GM19035 (cell line): Measurements from ENCODE around the gene EYA2.

Source experiments
- ATAC-seq: cut with Tn5 transposase; IDR thresholded peaks from one replicate; pipeline ENCODE4 v1.9.1; 2021; ENCODE audit not compliant: unreplicated experiment

Gene EYA2

DNA sequence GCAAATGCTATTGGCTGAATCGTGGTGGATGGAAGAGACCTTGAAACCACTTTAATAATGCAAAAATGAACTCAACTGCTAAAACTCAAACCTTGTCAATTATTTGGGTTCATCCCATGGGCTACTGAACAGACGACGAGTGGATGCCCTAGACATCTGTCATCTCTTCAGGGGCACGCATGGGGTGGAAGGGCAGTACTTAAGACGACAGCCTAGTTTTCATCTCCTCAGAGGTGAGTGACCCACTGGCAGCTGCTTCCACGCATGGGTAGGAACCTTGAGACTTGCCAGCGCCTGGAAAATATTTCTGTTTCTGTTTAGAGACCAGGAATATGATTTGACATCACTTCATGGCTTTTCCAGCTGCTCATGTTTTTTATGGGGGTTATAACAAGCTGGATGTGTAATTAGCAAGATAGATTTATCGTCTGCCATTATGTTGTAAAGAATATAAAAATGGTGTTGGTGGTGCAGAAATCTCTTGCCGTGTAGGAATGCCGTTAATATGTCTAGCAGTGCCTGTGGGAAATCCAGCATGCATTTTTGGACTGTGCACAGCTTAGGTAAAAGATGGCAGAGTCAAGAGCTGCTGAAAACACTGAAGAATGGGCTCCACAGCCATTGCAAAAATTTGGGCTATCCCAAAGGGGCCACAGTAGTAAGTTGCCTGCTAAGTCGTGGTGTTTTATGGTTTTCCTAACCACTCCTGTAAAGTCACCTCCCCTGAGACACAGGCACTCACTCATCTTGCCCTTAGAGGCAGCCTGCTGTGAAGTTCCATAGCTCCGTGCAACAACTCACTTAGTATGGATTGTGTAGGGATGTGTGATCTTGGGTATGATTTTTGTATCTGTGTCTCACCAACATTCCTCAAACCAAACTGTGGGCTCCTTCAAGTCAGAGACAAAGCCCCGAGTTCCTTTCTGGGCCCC, 203.3 kb downstream of the EYA2 start:
- ATAC-seq, result no peak

DNA sequence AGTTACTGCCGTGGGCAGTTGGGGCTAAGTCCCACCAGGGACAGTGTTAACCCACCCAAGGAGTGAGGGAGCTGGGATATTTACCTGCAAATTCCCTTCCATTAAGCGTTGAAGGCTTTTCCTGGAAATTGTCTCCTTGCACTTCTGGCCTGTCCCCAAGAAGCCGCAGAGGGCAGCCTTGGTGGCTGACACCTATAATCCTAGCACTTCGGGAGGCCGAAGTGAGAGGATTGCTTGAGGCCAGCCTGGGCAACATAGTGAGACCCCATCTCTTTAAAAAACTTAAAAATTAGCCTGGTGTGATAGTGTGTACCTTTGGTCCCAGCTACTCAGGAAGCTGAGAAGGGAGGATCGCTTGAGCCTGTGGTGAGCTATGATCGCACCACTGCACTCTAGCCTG, 204.4 kb downstream of the EYA2 start:
- no peak for ATAC-seq

DNA sequence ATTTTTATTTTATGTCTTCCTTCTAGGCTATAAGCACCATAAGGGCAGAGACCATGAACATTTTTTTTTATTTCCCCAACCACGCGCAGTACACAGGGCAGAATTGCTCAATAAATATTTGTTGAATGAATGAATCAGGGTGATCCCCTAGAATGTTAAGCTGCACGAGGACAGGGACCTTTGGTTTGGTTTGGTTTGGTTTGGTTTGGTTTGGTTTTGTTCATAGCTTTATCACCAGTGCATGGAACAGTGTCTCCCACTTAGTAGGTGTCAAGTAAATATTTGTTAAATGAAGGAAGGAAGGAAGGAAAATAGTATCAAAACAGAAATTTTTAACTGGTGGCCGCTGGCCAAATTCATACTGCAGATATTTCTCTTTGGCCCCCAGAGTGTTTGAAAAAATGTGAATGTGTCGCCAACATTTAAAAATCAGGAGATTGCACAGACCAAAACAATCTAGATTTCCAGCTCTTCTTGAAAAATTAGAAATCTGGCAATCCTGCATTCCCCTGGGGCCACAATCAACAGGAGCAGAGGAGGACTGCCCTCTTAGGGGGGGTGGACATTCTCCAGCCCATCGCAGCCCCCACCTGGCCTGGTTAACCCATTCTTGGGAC, 205.3 kb downstream of the EYA2 start:
- ATAC-seq, result no peak

DNA sequence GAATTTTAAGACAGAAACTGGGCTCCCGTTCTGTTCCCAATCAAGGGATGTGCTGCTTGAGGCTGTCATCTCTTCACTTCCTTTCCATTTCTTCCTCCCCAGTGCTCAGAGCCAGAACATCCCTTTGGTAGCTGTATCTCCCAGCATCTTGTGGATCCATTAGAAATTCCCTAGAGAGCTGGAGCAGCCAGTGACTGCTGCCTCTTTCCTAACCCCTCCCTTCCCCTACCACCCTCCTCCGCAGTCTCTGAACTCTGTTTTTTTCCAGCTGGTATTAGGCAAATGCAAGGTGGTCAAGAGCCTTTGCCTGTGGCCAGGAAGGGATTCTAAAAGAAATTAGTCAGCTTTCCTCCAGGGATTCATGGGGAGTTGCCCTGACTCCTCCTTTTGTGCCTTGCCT, 208.0 kb downstream of the EYA2 start:
- no peak for ATAC-seq

DNA sequence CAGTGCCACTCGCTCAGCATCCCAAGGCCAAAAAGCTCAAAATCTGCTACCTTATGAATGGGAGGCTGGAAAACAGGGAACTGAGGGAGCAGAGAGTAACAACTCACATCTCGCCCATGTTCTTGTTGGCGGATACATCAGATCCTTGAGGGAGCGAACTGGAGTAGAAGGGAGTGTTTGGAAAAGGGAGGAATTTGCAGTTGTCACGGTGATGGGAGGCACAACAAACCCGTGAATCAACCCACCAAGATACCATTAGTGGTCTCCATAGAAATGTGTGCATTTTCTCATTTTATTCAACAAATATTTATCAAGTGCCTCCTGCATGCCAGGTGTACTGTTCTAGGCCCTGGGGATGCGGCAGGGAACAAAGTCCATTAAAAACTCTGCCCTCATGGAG, 212.1 kb downstream of the EYA2 start:
- no peak for ATAC-seq

DNA sequence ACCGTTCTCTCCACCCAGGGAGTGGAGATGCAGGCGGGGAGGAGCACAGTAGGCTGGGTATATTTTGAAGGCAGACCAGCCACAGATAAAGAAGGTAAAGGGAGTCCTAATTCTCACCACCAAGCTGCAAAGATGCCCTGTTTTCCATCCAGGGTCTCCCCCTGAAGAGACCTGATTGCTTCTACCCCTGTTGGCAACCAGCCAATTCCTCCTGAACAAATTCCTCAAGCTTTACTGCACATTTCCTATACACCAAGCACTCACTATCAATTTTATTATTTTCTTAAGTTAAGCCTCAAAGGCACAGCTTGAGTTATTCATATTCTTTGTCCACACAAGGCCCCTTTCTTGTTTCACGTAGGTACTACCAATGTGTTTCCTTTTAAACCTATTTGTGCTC, 214.4 kb downstream of the EYA2 start:
- ATAC-seq, result no peak

DNA sequence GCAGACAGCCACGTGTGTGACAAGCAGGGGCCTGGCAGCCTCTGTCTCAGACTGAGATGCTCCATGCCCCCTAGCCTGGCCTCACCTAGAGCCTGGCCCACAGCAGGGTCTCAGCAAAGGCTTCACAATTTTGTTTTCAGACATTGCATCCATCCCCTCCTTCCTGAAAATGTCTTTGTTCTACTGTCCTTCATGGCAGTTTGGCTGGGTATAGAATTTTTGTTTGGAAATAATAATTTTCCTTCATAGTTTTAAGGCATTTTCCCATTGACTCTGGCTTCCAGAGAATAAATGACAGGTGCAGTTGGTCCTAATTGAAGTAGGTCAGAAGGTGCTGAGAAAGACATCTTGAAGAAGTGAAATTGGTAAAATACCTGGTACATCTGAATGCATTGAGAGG, 216.2 kb downstream of the EYA2 start:
- ATAC-seq, result no peak

DNA sequence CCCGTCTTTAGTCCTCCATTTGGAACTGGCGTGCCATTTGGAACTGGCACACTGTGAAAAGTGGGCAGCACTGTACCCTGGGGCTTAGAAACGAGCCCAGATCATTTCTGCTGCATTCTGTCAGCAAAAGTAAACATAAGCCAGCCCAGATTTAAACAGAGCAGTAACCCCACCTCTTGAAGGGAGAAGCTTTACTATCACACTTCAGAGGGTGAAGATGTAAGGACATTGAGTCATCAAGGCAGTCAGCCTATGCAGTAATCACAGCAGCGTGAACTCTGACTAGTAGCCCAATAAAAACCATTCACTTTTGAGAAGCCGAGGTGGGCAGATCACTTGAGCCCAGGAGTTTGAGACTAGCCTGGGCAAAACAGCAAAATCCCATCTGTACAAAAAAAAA, 216.9 kb downstream of the EYA2 start:
- no peak for ATAC-seq

DNA sequence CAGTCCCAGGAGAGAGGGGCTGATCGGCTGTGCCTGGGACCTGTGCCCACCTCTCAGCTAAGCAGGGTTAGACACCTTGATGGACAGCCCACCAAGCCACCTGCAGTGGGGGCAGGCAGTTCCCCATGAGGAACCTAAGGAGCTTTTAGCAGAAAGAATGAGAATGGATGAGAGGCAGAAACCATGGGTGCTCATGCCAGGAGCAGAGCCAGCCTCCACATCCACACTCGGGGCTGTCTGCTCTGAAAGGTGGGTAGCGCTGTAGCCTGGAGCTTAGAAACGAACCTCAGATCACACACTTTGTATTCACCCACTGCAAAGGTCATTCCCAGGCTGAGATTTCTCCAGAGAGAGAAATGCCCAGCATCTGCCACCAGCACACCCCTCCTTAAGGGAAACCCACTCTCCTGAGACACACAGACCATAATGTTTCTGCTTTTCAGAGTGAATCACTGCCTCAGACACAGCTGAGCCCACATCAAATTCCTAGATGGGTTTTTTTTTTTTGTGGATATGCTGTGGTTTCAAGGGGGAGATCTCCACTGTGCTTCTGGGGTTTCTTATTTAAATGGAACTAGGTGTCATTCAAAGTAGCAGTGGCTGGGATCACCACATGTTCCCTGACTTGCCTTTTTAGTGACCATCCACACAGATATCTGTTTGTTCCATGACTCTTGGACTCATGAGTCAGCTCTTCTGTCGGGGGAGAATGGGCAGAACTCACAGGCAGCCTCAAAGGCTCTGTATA, 218.9 kb downstream of the EYA2 start:
- no peak for ATAC-seq

DNA sequence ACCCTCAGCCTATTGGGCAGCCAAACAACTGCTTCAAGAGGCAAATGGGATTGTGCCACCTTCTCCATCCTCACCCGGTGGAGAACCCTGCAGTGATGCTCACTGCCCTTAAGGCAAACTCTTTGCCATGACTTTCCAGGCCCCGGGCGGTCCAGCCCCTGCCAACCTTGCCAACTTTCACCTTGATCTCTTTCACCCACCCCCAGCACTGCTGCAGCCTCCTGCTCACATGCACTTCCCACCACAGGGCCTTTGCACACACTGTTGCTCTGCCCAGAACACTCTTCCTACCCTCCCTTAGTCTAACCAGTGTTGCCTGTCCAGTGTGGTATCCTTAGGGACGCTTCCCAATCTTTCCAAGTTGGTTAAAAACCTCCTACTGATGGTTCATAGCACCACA, 221.1 kb downstream of the EYA2 start:
- ATAC-seq, result no peak

DNA sequence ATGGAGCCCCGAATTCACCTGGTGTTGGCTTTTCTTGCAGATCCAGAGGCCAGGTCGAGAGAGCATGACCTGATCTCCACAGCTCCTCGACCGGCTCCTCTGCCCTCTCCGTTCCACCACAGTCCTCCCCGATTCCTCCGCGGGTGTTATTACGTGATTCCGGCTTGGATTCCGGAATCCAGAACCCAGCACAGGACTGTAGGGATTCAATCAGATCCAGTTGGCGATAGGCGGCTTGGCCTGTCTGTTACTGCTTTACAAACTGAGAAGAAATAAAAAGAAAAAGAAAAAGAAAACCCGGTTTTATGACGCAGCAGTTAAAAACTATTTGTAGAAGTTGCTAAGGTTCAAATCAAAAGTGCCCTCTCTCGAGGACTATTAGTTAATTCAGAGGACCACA, 222.7 kb downstream of the EYA2 start:
- ATAC-seq, result no peak

DNA sequence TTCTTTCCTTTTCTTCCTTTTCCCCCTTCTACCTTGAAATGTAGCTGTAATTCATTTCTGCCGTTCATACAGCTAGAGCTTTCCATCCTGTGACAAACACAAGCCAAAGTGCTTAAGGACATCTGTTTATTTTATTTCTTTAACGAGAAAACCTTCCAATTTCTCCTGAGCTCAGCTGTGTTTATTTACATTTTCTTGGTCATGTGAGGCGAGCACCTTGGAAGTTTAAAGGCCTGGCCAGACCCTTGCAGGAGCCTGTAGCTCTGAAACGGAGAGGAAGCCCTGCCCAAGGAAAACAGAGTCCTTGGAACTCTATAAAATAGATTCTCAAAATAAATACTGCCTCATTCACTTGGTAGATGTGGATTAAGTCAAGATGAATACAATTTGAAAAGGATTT, 223.1 kb downstream of the EYA2 start:
- ATAC-seq, result no peak

DNA sequence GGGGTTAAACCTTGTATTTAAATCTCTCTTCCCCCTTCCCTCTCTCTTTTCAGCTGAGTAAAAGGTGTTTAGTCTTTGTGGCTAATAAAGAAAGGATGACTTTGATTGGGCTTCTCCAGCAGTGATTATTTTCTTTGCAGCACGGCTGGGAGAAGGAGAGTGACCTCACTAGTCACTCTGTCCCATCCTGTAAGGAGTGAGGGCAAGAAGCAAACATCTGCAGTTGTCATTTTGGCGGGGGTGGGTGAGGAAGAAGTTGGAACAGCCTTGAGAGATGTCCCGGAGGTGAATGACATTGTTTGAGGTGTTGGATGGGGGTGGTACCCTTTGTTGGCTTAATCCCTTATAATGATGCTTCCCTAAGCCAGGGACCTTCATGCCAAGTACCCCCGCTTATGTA, 223.6 kb downstream of the EYA2 start:
- no peak for ATAC-seq

DNA sequence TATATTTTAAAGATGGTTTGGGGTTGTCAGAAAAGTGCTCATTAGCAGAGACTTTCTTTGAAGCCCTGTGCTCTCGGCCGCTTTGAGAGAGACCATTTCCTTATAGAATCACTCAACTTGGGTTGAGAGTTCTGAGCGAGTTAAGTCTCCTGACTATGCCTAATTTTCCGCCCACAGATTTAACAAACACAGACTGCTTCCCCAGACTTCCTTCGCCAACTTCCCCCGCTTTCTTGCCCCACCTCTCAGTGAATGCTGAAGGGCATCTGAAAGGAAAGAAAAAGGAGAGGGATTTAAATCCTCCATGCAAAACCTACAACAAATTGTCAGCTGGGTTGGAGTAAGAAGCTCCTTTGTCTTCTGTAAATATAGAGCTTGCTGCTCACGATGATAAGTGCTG, 224.0 kb downstream of the EYA2 start:
- ATAC-seq, result no peak

DNA sequence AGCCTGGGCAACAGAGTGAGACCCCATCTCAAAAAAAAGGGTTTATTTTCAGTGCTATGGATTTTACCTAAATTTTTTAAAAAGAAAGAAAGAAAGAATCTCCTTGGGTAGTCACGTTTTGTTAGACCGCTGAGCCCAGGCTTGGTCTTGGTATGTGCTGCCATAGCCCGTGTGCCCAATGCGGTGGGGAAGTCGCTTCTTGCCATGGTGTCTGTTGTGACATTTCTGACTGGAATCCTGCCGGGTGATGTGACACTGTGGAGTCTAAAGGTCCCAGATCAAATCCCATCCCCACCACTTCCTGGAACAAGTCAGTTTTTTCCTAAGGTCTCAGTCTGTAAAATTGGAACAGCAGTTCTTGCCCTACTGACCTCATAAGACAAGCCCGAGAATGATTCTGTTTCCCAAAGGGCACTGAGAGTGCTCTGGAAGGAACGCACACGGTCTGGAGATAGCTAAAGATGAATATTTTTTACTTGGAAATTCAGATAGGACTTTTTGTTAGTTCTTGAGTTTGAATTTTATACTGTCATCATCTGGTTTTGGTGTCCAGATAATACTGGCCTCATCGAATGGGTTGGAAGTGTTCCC, 225.8 kb downstream of the EYA2 start:
- ATAC-seq, result no peak

DNA sequence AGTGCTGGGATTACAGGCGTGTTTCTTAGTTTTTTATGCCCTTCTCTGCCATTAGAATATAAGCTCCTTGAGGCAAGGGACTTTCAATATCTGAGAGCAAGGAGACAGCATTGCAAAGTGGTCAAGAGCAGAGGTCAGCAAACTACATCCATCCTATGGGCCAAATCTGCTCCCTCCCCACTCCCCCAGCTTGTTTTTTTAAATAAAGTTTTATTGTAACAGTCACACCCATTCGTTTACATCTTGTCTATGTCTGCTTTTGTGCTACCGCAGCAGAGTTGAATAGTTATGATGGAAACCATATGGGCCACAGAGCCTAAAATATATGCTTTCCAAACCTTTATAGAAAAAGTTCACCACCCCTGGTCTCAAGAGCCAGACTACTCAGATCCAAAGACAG, 227.9 kb downstream of the EYA2 start:
- no peak for ATAC-seq

DNA sequence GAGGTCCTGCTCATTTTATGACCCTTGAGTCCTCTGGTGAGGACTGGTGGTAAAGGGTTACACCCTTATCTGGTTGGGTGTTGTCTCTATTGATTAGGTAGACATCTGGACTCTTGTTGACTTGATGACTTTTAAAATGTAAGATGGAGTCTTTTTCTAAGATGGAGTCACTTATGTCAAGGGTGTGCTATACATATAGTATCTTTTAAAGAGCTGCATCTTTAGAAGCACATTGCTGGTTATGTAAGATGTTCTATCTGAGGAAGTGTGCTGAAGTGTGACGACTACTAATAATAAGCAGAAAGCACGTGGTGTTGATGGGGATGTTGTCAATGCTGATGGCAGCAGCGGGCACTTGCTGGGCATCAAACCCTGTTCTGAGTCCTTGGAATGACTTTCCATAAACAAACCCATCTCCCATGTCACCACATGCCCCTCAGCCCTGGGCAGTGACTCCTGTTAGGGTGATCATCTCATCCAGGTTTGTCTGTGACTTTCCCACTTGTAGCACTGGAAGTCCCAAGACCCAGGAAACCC, 229.6 kb downstream of the EYA2 start:
- ATAC-seq, result no peak

DNA sequence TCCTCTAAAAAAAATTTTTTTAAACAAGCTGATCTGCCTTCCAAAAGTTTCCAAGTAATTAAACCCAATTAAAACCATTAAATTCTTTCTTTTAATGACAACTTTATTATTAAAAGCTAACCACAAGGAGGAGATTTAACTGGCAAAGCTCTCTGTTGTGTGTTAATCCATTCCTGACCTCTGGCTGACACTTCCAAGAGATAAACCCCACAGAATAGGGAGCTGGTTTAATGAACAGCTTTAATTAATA, 230.8 kb downstream of the EYA2 start:
- ATAC-seq, result no peak

DNA sequence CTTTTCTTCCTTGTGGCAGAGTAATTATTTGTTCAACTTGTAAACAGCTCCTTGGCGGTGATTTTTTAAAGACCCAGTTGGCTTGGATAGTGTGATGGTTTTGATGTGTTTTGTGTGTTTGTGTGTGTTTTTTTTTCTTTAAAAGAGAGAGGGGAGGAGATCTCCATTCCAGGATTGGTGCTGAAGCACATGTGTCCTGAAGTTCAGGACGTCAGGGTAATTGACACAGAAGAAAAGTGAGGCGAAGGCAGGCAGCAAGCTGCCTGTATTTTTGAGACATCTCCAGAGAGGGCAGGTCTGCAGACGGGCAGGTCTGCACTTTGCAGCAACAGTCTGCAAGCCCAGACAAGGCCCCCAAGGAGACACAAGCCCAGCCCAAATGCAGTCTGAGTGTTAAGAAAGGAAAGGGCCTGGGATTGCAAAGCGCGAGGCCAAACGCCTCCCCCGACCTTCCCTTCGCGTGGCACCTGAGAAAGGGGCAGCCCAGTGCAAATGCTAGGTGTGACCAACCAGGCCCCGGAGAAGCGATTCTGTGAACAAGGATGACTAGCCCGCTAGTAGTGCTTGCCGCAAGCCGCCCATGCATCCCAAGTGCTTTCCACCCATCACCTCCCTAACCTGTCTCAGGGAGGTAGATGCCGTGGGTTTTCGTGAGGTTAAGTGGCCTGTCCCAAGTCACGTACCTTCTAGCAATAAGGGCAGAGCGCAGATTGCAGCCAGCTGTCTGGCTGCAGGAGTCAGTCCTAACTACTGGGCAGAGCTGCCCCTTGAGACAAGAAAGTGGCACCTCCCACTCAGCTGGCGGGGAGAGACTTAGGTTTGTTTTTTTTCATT, 231.3 kb downstream of the EYA2 start:
- ATAC-seq, result no peak

DNA sequence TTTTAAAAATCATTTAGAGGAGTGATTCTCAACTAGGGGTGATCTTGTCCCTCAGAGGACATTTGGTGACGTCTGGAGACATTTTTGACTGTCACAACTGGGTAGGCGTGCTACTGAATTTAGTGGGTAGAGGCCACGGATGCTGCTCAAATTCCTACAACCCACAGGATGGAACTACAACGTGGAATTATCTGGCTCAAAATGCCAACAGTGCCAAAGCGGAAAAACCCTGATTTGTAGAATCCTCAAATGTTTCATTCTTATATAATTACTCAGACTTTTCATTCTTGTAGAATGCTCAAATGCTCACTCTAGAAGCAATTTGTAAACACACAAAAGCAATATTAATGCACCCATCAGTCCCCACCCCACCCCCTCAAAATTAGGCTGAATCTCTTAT, 232.1 kb downstream of the EYA2 start:
- ATAC-seq, result no peak

DNA sequence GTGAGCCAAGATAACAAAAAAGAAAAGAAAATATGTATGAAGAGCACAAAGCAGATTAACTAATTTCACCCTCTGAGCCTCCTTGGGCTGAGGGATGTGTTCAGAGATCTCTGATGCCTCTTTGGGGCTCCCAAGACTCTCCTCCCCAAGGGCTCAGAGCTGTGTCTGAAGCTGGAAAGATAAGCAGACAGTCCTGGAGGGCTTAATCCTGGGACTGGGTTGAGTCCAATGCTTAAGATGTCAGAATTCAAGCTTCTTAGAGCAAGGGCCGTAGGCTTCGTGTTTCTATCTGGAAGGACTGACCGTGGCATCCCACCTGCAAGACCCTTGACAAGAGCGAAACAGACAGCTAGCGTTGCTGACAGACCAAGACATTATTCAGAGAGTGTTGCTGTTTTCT, 232.9 kb downstream of the EYA2 start:
- no peak for ATAC-seq
